Astrocyte of the cerebellum (primary cell): ENCODE measurements around the gene HOOK2.

Experiments
- DNase-seq: peaks from one replicate; pipeline ENCODE4 v3.0.0-alpha.2; 2011; ENCODE audit warnings: low read depth
- H3K4me3 ChIP-seq: 2 replicates; pipeline ENCODE4 v1.5.1; 2011; ENCODE audit warnings: mild to moderate bottlenecking, low read depth, low read length, moderate library complexity
- in situ Hi-C: cut with HindIII; loops from 2 replicates; pipeline ENCODE4 v1.10.0; 2017; ENCODE audit warnings: low sequenced_read_pairs
- TF ChIP-seq, protein P1 (sequence below): IDR thresholded peaks from 2 replicates; pipeline ENCODE4 v1.5.1; 2012; ENCODE audit warnings: low read length, low read depth, moderate library complexity, mild to moderate bottlenecking; ENCODE audit errors: missing control alignments

Gene HOOK2

DNA sequence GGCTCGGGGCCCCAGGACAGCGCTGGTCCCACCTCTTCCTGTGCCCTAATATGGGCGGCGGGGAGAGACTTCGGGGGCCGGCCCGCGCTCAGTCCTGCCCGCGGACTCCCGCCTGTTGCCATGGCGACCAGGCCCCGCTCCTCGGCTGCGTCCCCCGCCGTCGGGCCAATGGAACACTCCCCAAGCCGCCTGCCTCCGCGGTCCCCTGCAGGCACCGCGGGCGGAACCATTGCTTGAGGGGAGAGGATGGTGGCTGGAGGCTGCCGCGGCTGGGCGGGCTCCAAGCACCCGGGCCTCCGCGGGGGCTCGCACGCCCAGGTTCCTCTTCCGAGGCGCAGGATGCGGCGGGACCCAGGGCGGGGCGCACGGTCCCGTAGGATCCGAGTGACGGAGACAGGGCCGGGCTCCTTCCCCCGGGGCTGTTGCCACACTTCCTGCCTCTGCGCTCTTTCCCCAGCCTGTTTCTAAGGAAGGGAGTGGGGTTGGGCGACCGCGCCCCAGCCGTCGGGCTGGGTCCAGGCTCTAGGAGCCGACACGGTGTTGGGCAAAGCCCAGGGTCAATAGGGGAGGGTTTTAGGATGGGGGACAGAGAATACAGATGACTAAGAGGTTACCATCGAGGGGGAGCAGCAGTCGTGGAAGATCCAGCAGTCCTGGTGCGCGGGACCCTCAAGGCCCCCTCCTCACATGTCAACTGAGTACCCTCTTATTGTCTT lies 14.7 kb upstream of the HOOK2 start:
- in situ Hi-C loops = no loop called here
- peak; percentile 75 for DNase-seq
- TF ChIP-seq, protein P1, sequence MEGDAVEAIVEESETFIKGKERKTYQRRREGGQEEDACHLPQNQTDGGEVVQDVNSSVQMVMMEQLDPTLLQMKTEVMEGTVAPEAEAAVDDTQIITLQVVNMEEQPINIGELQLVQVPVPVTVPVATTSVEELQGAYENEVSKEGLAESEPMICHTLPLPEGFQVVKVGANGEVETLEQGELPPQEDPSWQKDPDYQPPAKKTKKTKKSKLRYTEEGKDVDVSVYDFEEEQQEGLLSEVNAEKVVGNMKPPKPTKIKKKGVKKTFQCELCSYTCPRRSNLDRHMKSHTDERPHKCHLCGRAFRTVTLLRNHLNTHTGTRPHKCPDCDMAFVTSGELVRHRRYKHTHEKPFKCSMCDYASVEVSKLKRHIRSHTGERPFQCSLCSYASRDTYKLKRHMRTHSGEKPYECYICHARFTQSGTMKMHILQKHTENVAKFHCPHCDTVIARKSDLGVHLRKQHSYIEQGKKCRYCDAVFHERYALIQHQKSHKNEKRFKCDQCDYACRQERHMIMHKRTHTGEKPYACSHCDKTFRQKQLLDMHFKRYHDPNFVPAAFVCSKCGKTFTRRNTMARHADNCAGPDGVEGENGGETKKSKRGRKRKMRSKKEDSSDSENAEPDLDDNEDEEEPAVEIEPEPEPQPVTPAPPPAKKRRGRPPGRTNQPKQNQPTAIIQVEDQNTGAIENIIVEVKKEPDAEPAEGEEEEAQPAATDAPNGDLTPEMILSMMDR = no peak
- H3K4me3 ChIP-seq = peak overlapping the region; percentile 96

- TF ChIP-seq, protein P1 = no peak
- peak overlapping the region; percentile 96 for H3K4me3 ChIP-seq
- no peak for DNase-seq
- in situ Hi-C loops = no loop called here
These were observed 13.9 kb upstream of the HOOK2 start for GRCh38 chr19:12789098-12789903.

DNA sequence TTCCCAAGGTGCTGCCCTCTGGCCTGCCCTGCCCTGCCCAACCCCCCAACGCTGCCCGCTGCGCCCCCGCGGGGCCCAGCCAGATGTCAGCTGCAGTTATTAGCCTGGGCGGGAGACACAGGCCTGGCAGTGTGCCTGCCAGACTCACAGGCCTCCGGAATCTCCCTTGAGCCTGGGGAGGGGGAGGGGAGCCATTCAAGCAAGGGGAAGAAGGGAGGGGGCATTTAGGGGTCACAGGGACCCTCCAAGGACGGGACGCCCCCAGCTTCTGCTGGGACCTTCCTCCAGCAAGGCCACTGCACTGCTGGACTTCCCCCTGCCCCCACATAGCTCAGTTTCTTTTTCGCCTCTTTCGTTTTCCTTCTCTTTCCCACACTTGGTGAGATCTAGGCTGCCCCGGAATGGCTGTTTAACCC lies 13.3 kb upstream of the HOOK2 start:
- TF ChIP-seq, protein P1 = no peak
- in situ Hi-C loops = no loop called here
- no peak overlapping the region for H3K4me3 ChIP-seq
- no peak for DNase-seq

GRCh38 chr19:12788042-12788681 lies 12.8 kb upstream of the HOOK2 start:
- TF ChIP-seq, protein P1 = no peak
- H3K4me3 ChIP-seq = no peak overlapping the region
- no peak for DNase-seq
- in situ Hi-C loops = no loop called here

DNA sequence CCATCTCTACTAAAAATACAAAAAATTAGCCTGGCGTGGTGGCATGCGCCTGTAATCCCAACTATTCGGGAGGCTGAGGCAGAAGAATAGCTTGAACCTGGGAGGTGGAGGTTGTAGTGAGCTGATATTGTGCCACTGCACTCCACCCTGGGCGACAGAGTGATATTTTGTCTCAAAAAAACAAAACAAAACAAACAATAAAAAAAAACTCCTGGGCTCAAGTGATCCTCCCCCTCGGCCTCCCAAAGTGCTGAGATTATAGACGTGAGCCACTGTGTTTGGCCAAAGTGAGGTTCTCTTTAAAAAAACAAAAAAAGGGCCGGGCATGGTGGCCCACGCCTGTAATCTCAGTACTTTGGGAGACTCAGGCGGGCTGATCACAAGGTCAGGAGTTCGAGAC lies 12.1 kb upstream of the HOOK2 start:
- in situ Hi-C loops = no loop called here
- no peak for DNase-seq
- H3K4me3 ChIP-seq = no peak overlapping the region
- TF ChIP-seq, protein P1 = no peak

DNA sequence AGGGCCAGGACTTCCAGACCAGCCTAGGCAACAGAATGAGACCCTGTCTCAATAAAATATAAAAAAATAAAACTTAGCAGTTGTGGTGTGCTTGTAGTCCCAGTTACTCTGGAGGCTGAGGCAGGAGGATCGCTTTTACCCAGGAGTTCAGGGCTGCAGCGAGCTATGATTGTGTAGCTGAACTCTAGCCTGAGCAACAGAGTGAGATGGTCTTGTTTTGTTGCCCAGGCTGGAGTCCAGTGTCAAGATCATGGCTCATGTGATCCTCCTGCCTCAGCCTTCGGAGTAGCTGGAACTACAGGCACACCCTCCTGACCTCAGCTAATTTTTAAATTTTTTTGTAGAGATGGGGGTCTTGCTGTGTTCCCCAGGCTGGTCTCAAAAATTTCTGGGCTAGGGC lies 11.6 kb upstream of the HOOK2 start:
- H3K4me3 ChIP-seq = no peak overlapping the region
- in situ Hi-C loops = no loop called here
- DNase-seq = no peak
- TF ChIP-seq, protein P1 = no peak
